IMR-90 (cell line): ENCODE measurements around the gene TMEM61. TPM values are rescaled to one million over a fixed set of nuclear protein-coding genes. Genes with fewer than 3 reads are reported as not detected.

Experiments used
- ATAC-seq: fragments of 200-7000 bp; cut with Tn5 transposase; 2 replicates; pipeline ENCODE4 v1.9.1; 2020; ENCODE audit warnings: low read depth, mild to moderate bottlenecking, moderate library complexity
- BruUV-seq: library from RNA; stranded (reverse); fragments of 400-500 nt; replicated peaks from 2 replicates; lab custom pipeline; 2021; lab: Mats Ljungman, UMichigan
- CTCF ChIA-PET: fragments of 300-600 bp; formaldehyde crosslinking; extraction: SDS; loops from one replicate; lab custom pipeline; 2021; ENCODE audit warnings: antibody characterized with exemption; lab: Yijun Ruan, JAX
- POLR2A ChIA-PET: fragments of 300-600 bp; sonication (Branson Sonifier 250); formaldehyde crosslinking; loops from one replicate; lab custom pipeline; 2022; ENCODE audit warnings: antibody characterized with exemption; ENCODE audit not compliant: unreplicated experiment; lab: Charles Lee
- DNase-seq: peaks from one replicate; pipeline ENCODE4 v3.0.0; 2013
- H2AFZ ChIP-seq: replicated peaks from 2 replicates; pipeline ENCODE3; 2013; ENCODE audit warnings: low read length, mild to moderate bottlenecking; ENCODE audit not compliant: poor library complexity
- H2AK5ac ChIP-seq: 2 replicates; pipeline ENCODE4 v1.6.1; 2013; ENCODE audit warnings: low read depth, low read length, inconsistent platforms
- H2AK9ac ChIP-seq: replicated peaks from 2 replicates; pipeline ENCODE3; 2013; ENCODE audit warnings: mild to moderate bottlenecking, low read depth, low read length, moderate library complexity; ENCODE audit not compliant: poor library complexity
- H2BK120ac ChIP-seq: 2 replicates; pipeline ENCODE4 v1.6.1; 2013; ENCODE audit warnings: low read depth, low read length, inconsistent platforms
- H2BK15ac ChIP-seq: 3 replicates; pipeline ENCODE4 v1.6.1; 2013; ENCODE audit warnings: low read depth, low read length, inconsistent platforms
- H2BK20ac ChIP-seq: 2 replicates; pipeline ENCODE4 v1.6.1; 2013; ENCODE audit warnings: low read depth, mild to moderate bottlenecking, inconsistent platforms, low read length, moderate library complexity
- H2BK5ac ChIP-seq: 2 replicates; pipeline ENCODE4 v1.6.1; 2013; ENCODE audit warnings: mild to moderate bottlenecking, low read depth, low read length, inconsistent platforms; ENCODE audit not compliant: poor library complexity, severe bottlenecking
- H3K14ac ChIP-seq: replicated peaks from 2 replicates; pipeline ENCODE4 v1.6.1; 2013; ENCODE audit warnings: low read depth, low read length, inconsistent platforms
- H3K18ac ChIP-seq: 2 replicates; pipeline ENCODE4 v1.6.1; 2013; ENCODE audit warnings: low read depth, low read length, control low read depth
- H3K23ac ChIP-seq: 2 replicates; pipeline ENCODE4 v1.6.1; 2013; ENCODE audit warnings: low read depth, low read length, inconsistent platforms
- H3K27ac ChIP-seq: 2 replicates; pipeline ENCODE4 v1.5.1; 2013; ENCODE audit warnings: mild to moderate bottlenecking, control low read depth, low read length; ENCODE audit not compliant: insufficient read depth
- H3K27me3 ChIP-seq: 2 replicates; pipeline ENCODE4 v1.6.1; 2013; ENCODE audit warnings: low read length; ENCODE audit not compliant: control insufficient read depth, insufficient read depth
- H3K36me3 ChIP-seq: 2 replicates; pipeline ENCODE4 v1.6.1; 2013; ENCODE audit warnings: low read length, mixed read lengths; ENCODE audit not compliant: control insufficient read depth, insufficient read depth
- H3K4ac ChIP-seq: 2 replicates; pipeline ENCODE4 v1.6.1; 2013; ENCODE audit warnings: low read depth, low read length, inconsistent platforms
- H3K4me1 ChIP-seq: 2 replicates; pipeline ENCODE4 v1.6.1; 2013; ENCODE audit warnings: low read length, mixed read lengths; ENCODE audit not compliant: control insufficient read depth, insufficient read depth
- H3K4me2 ChIP-seq: 2 replicates; pipeline ENCODE4 v1.6.1; 2013; ENCODE audit warnings: low read depth, mild to moderate bottlenecking, control low read depth, low read length, moderate library complexity
- H3K4me3 ChIP-seq: 2 replicates; pipeline ENCODE4 v1.5.1; 2013; ENCODE audit warnings: low read depth, mild to moderate bottlenecking, control low read depth, low read length, moderate library complexity; ENCODE audit not compliant: insufficient read depth
- H3K56ac ChIP-seq: 2 replicates; pipeline ENCODE4 v1.6.1; 2013; ENCODE audit warnings: low read length, inconsistent platforms; ENCODE audit not compliant: insufficient read depth; ENCODE audit errors: extremely low read depth
- H3K79me1 ChIP-seq, 2 experiments: 2 replicates each; pipeline ENCODE4 v1.6.1; 2013; ENCODE audit warnings: low read length in 2 of 2, inconsistent platforms in 1 of 2, low read depth in 1 of 2
- H3K9ac ChIP-seq: 2 replicates; pipeline ENCODE4 v1.6.1; 2013; ENCODE audit warnings: low read depth, low read length, control low read depth
- H3K9me1 ChIP-seq: 2 replicates; pipeline ENCODE4 v1.6.1; 2013; ENCODE audit warnings: low read length, inconsistent platforms; ENCODE audit not compliant: insufficient read depth
- H3K9me3 ChIP-seq: 2 replicates; pipeline ENCODE4 v1.6.1; 2013; ENCODE audit warnings: low read length; ENCODE audit not compliant: control insufficient read depth, insufficient read depth
- H4K20me1 ChIP-seq: 2 replicates; pipeline ENCODE4 v1.6.1; 2013; ENCODE audit warnings: low read length, inconsistent platforms; ENCODE audit not compliant: insufficient read depth
- H4K5ac ChIP-seq: 2 replicates; pipeline ENCODE4 v1.6.1; 2013; ENCODE audit warnings: mild to moderate bottlenecking, low read depth, low read length, control low read depth
- H4K8ac ChIP-seq, 2 experiments: 2 replicates each; pipeline ENCODE4 v1.6.1; 2013; ENCODE audit warnings: low read depth in 2 of 2, low read length in 2 of 2, control low read depth in 1 of 2, inconsistent platforms in 1 of 2
- H4K91ac ChIP-seq: 2 replicates; pipeline ENCODE4 v1.6.1; 2013; ENCODE audit warnings: low read depth, low read length, inconsistent platforms; ENCODE audit not compliant: insufficient read depth
- CHD1 ChIP-seq: IDR thresholded peaks from 2 replicates; pipeline ENCODE4 v1.6.1; 2012; ENCODE audit warnings: low read depth, low read length, improper control_type of control experiment
- MAFK ChIP-seq: IDR thresholded peaks from 2 replicates; pipeline ENCODE4 v1.6.1; 2012; ENCODE audit warnings: low read depth, low read length, improper control_type of control experiment
- MAZ ChIP-seq: IDR thresholded peaks from 2 replicates; pipeline ENCODE4 v1.6.1; 2012; ENCODE audit warnings: low read depth, mild to moderate bottlenecking, low read length, improper control_type of control experiment, moderate library complexity, borderline replicate concordance
- dilution Hi-C: fragments of 300-500 bp; cut with HindIII; formaldehyde crosslinking; loops from one replicate; pipeline ENCODE4 v1.14.3; 2018; ENCODE audit warnings: low sequenced_read_pairs; ENCODE audit not compliant: unreplicated experiment
- in situ Hi-C: fragments of 300-500 bp; cut with MboI; formaldehyde crosslinking; loops from 3 replicates; pipeline ENCODE4 v1.14.3; 2019; ENCODE audit warnings: low sequenced_read_pairs, inconsistent platforms, mixed read lengths
- intact Hi-C: fragments of 100-400 bp; cut with micrococcal nuclease; formaldehyde crosslinking; loops from 2 replicates; pipeline ENCODE4 v1.10.0; 2022
- polyA plus RNA-seq, 3 experiments: library from polyadenylated mRNA; depleted of rRNA; stranded (reverse); fragments of >200 nt; gene quantifications; 2 replicates each; pipeline ENCODE4 v1.2.3, GENCODE V29; 2012; ENCODE audit warnings: low replicate concordance in 1 of 3
- total RNA-seq: library from RNA; depleted of rRNA; stranded (reverse); fragments of >200 nt; gene quantifications from 2 replicates; pipeline ENCODE4 v1.2.3, GENCODE V29; 2012
- TF ChIP-seq, protein P1 (sequence below): fragments of 150-350 bp; IDR thresholded peaks from 2 replicates; pipeline ENCODE4 v1.6.1; 2017; ENCODE audit warnings: mild to moderate bottlenecking, antibody characterized with exemption, low read length, low read depth

The TMEM61 gene
- total and polyA plus RNA-seq, 2 of the 4 experiments (the other 2 are of a cell fraction): not detected

DNA sequence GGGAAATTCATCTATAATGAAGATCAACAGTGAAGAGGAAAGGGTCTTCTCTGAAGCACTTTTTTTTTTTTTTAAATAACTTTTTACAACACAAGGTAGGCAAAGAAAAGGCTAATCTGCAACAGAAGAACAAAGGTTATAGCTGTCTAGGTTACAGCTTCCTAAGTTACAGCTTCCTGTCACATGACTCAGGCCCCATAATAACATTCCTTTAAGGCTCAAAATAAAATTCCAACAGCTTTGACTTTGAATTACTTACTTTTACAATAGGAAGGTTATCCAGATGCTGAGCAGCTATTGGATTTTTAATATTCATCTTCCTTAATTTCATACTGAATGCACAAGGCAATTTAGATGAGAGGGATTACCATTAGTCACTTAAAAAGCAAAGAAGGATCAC, 40.4 kb upstream of the TMEM61 start:
- H3K4me2 ChIP-seq: no peak overlapping the region
- no peak overlapping the region; the same call in 1 of the 2 replicates for H3K4ac ChIP-seq
- H3K27ac ChIP-seq: no peak overlapping the region
- no peaks in the 10 kb centered on the region for H4K20me1 ChIP-seq
- 0 out of 2 replicates have a peak, but pooled peaks cover 5% of the 10 kb centered on the region for H3K9me1 ChIP-seq
- no peak overlapping the region for H3K9ac ChIP-seq
- no TSS peak for BruUV-seq
- DNase-seq (peak; percentile 31), ATAC-seq (no peak)
- no peak overlapping the region for H2AK9ac ChIP-seq
- H2AK5ac ChIP-seq: no peak overlapping the region
- dilution Hi-C loops: no loop called here
- in situ Hi-C loops: no loop called here
- no peak overlapping the region for H2BK5ac ChIP-seq
- peak overlapping the region; percentile 44; the same call in 1 of the 2 replicates for H2BK20ac ChIP-seq
- no peak overlapping the region for H3K56ac ChIP-seq
- H4K91ac ChIP-seq: no peak overlapping the region
- no peaks in the 10 kb centered on the region for H3K79me1 ChIP-seq
- ChIA-PET CTCF (interaction anchor here (1.2 to 1.4 kb wide), 2 partner anchors 11 to 82 kb away, joined by 4 read pairs; no protein-coding TSS in a partner anchor), POLR2A (no interaction called here)
- no peak for TF ChIP-seq MAFK
- TF ChIP-seq, protein P1, sequence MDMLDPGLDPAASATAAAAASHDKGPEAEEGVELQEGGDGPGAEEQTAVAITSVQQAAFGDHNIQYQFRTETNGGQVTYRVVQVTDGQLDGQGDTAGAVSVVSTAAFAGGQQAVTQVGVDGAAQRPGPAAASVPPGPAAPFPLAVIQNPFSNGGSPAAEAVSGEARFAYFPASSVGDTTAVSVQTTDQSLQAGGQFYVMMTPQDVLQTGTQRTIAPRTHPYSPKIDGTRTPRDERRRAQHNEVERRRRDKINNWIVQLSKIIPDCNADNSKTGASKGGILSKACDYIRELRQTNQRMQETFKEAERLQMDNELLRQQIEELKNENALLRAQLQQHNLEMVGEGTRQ: peak; percentile 78
- no peak for TF ChIP-seq CHD1
- TF ChIP-seq MAZ: no peak
- intact Hi-C loops: no loop called here
- no peak overlapping the region for H3K23ac ChIP-seq
- no peaks in the 10 kb centered on the region for H3K36me3 ChIP-seq
- H3K18ac ChIP-seq: no peak overlapping the region
- no peak overlapping the region for H2BK120ac ChIP-seq
- H3K4me1 ChIP-seq: peaks cover 6% of the 10 kb centered on the region
- H4K5ac ChIP-seq: no peak overlapping the region
- H2BK15ac ChIP-seq: peak overlapping the region; percentile 37; the same call in 1 of the 3 replicates
- 0 out of 2 replicates have a peak overlapping the region, but pooled peaks have one; percentile 34 for H3K14ac ChIP-seq
- H3K4me3 ChIP-seq: no peak overlapping the region
- H4K8ac ChIP-seq: no peak overlapping the region; a peak in 1 of 4 replicates
- H3K9me3 ChIP-seq: peaks cover 4% of the 10 kb centered on the region; the same call in 1 of the 2 replicates
- no peak overlapping the region for H2AFZ ChIP-seq
- no peaks in the 10 kb centered on the region for H3K27me3 ChIP-seq
